ENCODE measurements around the gene STYK1. TPM values are rescaled to one million over a fixed set of nuclear protein-coding genes. Genes with fewer than 3 reads are reported as not detected.
A peak's percentile ranks its signal among the peaks of the same experiment; 100 is the strongest.

The STYK1 gene
- total and polyA plus RNA-seq, 2 donors (not counting 1 experiment from before 2014, with no cell fraction given) = 0.41 TPM; not detected in 1

GRCh38 chr12:10618338-10618987 is 55.4 kb downstream of the STYK1 start:
- peaks cover 5% of the 10 kb centered on the region for H3K4me1 ChIP-seq (ENCODE audit: control insufficient read depth, extremely low read depth, insufficient read depth, low read length)
- no peak overlapping the region for H3K9ac ChIP-seq (ENCODE audit: insufficient read depth, low read length)
- H2AFZ ChIP-seq (ENCODE audit: low read length) = no peak overlapping the region
- no peaks in the 10 kb centered on the region for H3K9me3 ChIP-seq (ENCODE audit: control insufficient read depth, insufficient read depth, low read depth, low read length)
- peak; percentile 77 to 89 for DNase-seq (ENCODE audit: low read depth in 2 of 2)
- no peak overlapping the region for H3K4me3 ChIP-seq (replicated peaks in 1 of 4; ENCODE audit: control extremely low read depth in 1 of 4, insufficient read depth in 1 of 4, low read depth in 3 of 4, low read length in 4 of 4)
- H3K79me2 ChIP-seq (ENCODE audit: control insufficient read depth, insufficient read depth, low read length) = no peaks in the 10 kb centered on the region
- H3K27ac ChIP-seq (ENCODE audit: insufficient read depth, low read length) = peak overlapping the region; percentile 31
- peak overlapping the region; percentile 30 for H3K4me2 ChIP-seq (ENCODE audit: extremely low read depth, insufficient read depth, low read length)
- no peaks in the 10 kb centered on the region for H3K36me3 ChIP-seq (ENCODE audit: control insufficient read depth, insufficient read depth, low read length)
- no peaks in the 10 kb centered on the region for H3K27me3 ChIP-seq (ENCODE audit: control insufficient read depth, insufficient read depth, low read length)
- no peak for TF ChIP-seq EZH2 (IDR thresholded peaks at IDR 0.05; ENCODE audit: low read length, missing control alignments)
- no peak for TF ChIP-seq CTCF (conservative IDR thresholded peaks at IDR 0.05 in 1 of 2, IDR thresholded peaks at IDR 0.05 in 1 of 2; ENCODE audit: low read depth in 1 of 2, low read length in 2 of 2)
- no peaks in the 10 kb centered on the region for H4K20me1 ChIP-seq (ENCODE audit: control insufficient read depth, extremely low read depth, insufficient read depth, low read length)

- H4K20me1 ChIP-seq (ENCODE audit: control insufficient read depth, extremely low read depth, insufficient read depth, low read length) = no peaks in the 10 kb centered on the region
- no peak overlapping the region for H3K4me2 ChIP-seq (ENCODE audit: extremely low read depth, insufficient read depth, low read length)
- H3K79me2 ChIP-seq (ENCODE audit: control insufficient read depth, insufficient read depth, low read length) = peaks cover 5% of the 10 kb centered on the region
- DNase-seq (ENCODE audit: low read depth in 2 of 2) = peak in 1 of 2 donors; percentile 12
- peaks cover 5% of the 10 kb centered on the region for H3K4me1 ChIP-seq (ENCODE audit: control insufficient read depth, extremely low read depth, insufficient read depth, low read length)
- no peaks in the 10 kb centered on the region for H3K27me3 ChIP-seq (ENCODE audit: control insufficient read depth, insufficient read depth, low read length)
- TF ChIP-seq EZH2 (IDR thresholded peaks at IDR 0.05; ENCODE audit: low read length, missing control alignments) = no peak
- TF ChIP-seq CTCF (conservative IDR thresholded peaks at IDR 0.05 in 1 of 2, IDR thresholded peaks at IDR 0.05 in 1 of 2; ENCODE audit: low read depth in 1 of 2, low read length in 2 of 2) = no peak
- H3K4me3 ChIP-seq (replicated peaks in 1 of 4; ENCODE audit: control extremely low read depth in 1 of 4, insufficient read depth in 1 of 4, low read depth in 3 of 4, low read length in 4 of 4) = no peak overlapping the region
- H3K9ac ChIP-seq (ENCODE audit: insufficient read depth, low read length) = no peak overlapping the region
- H3K36me3 ChIP-seq (ENCODE audit: control insufficient read depth, insufficient read depth, low read length) = no peaks in the 10 kb centered on the region
- peak overlapping the region; percentile 18 for H2AFZ ChIP-seq (ENCODE audit: low read length)
- H3K27ac ChIP-seq (ENCODE audit: insufficient read depth, low read length) = peak overlapping the region; percentile 26
- no peaks in the 10 kb centered on the region for H3K9me3 ChIP-seq (ENCODE audit: control insufficient read depth, insufficient read depth, low read depth, low read length)
Observed at GRCh38 chr12:10617863-10618262, 56.0 kb downstream of the STYK1 start.

GRCh38 chr12:10615532-10615931 is 58.3 kb downstream of the STYK1 start:
- no peak overlapping the region for H3K9ac ChIP-seq (ENCODE audit: insufficient read depth, low read length)
- H3K27me3 ChIP-seq (ENCODE audit: control insufficient read depth, insufficient read depth, low read length) = no peaks in the 10 kb centered on the region
- H3K9me3 ChIP-seq (ENCODE audit: control insufficient read depth, insufficient read depth, low read depth, low read length) = no peaks in the 10 kb centered on the region
- DNase-seq (ENCODE audit: low read depth in 2 of 2) = no peak
- H3K4me1 ChIP-seq (ENCODE audit: control insufficient read depth, extremely low read depth, insufficient read depth, low read length) = peaks cover 5% of the 10 kb centered on the region
- no peak overlapping the region for H2AFZ ChIP-seq (ENCODE audit: low read length)
- no peaks in the 10 kb centered on the region for H3K36me3 ChIP-seq (ENCODE audit: control insufficient read depth, insufficient read depth, low read length)
- H3K27ac ChIP-seq (ENCODE audit: insufficient read depth, low read length) = no peak overlapping the region
- no peak overlapping the region for H3K4me3 ChIP-seq (replicated peaks in 1 of 4; ENCODE audit: control extremely low read depth in 1 of 4, insufficient read depth in 1 of 4, low read depth in 3 of 4, low read length in 4 of 4)
- H3K79me2 ChIP-seq (ENCODE audit: control insufficient read depth, insufficient read depth, low read length) = peaks cover 18% of the 10 kb centered on the region
- no peak for TF ChIP-seq EZH2 (IDR thresholded peaks at IDR 0.05; ENCODE audit: low read length, missing control alignments)
- TF ChIP-seq CTCF (conservative IDR thresholded peaks at IDR 0.05 in 1 of 2, IDR thresholded peaks at IDR 0.05 in 1 of 2; ENCODE audit: low read depth in 1 of 2, low read length in 2 of 2) = no peak
- H3K4me2 ChIP-seq (ENCODE audit: extremely low read depth, insufficient read depth, low read length) = no peak overlapping the region
- no peaks in the 10 kb centered on the region for H4K20me1 ChIP-seq (ENCODE audit: control insufficient read depth, extremely low read depth, insufficient read depth, low read length)

Measured in fibroblast of lung (primary cell).